IMR-90 (cell line): ENCODE results near the gene MTURN. TPM values are rescaled to one million over a fixed set of nuclear protein-coding genes. Genes with fewer than 3 reads are reported as not detected.

ENCODE experiments used
- ATAC-seq: fragments of 200-7000 bp; cut with Tn5 transposase; 2 replicates; pipeline ENCODE4 v1.9.1; 2020; ENCODE audit warnings: low read depth, mild to moderate bottlenecking, moderate library complexity
- BruUV-seq: library from RNA; stranded (reverse); fragments of 400-500 nt; replicated peaks from 2 replicates; lab custom pipeline; 2021; lab: Mats Ljungman, UMichigan
- CTCF ChIA-PET: fragments of 300-600 bp; formaldehyde crosslinking; extraction: SDS; loops from one replicate; lab custom pipeline; 2021; ENCODE audit warnings: antibody characterized with exemption; lab: Yijun Ruan, JAX
- POLR2A ChIA-PET: fragments of 300-600 bp; sonication (Branson Sonifier 250); formaldehyde crosslinking; loops from one replicate; lab custom pipeline; 2022; ENCODE audit warnings: antibody characterized with exemption; ENCODE audit not compliant: unreplicated experiment; lab: Charles Lee
- DNase-seq: peaks from one replicate; pipeline ENCODE4 v3.0.0; 2013
- H2AFZ ChIP-seq: replicated peaks from 2 replicates; pipeline ENCODE3; 2013; ENCODE audit warnings: low read length, mild to moderate bottlenecking; ENCODE audit not compliant: poor library complexity
- H2AK5ac ChIP-seq: 2 replicates; pipeline ENCODE4 v1.6.1; 2013; ENCODE audit warnings: low read depth, low read length, inconsistent platforms
- H2AK9ac ChIP-seq: replicated peaks from 2 replicates; pipeline ENCODE3; 2013; ENCODE audit warnings: mild to moderate bottlenecking, low read depth, low read length, moderate library complexity; ENCODE audit not compliant: poor library complexity
- H2BK120ac ChIP-seq: 2 replicates; pipeline ENCODE4 v1.6.1; 2013; ENCODE audit warnings: low read depth, low read length, inconsistent platforms
- H2BK15ac ChIP-seq: 3 replicates; pipeline ENCODE4 v1.6.1; 2013; ENCODE audit warnings: low read depth, low read length, inconsistent platforms
- H2BK20ac ChIP-seq: 2 replicates; pipeline ENCODE4 v1.6.1; 2013; ENCODE audit warnings: low read depth, mild to moderate bottlenecking, inconsistent platforms, low read length, moderate library complexity
- H2BK5ac ChIP-seq: 2 replicates; pipeline ENCODE4 v1.6.1; 2013; ENCODE audit warnings: mild to moderate bottlenecking, low read depth, low read length, inconsistent platforms; ENCODE audit not compliant: poor library complexity, severe bottlenecking
- H3K14ac ChIP-seq: replicated peaks from 2 replicates; pipeline ENCODE4 v1.6.1; 2013; ENCODE audit warnings: low read depth, low read length, inconsistent platforms
- H3K18ac ChIP-seq: 2 replicates; pipeline ENCODE4 v1.6.1; 2013; ENCODE audit warnings: low read depth, low read length, control low read depth
- H3K23ac ChIP-seq: 2 replicates; pipeline ENCODE4 v1.6.1; 2013; ENCODE audit warnings: low read depth, low read length, inconsistent platforms
- H3K27ac ChIP-seq: 2 replicates; pipeline ENCODE4 v1.5.1; 2013; ENCODE audit warnings: mild to moderate bottlenecking, control low read depth, low read length; ENCODE audit not compliant: insufficient read depth
- H3K27me3 ChIP-seq: 2 replicates; pipeline ENCODE4 v1.6.1; 2013; ENCODE audit warnings: low read length; ENCODE audit not compliant: control insufficient read depth, insufficient read depth
- H3K36me3 ChIP-seq: 2 replicates; pipeline ENCODE4 v1.6.1; 2013; ENCODE audit warnings: low read length, mixed read lengths; ENCODE audit not compliant: control insufficient read depth, insufficient read depth
- H3K4ac ChIP-seq: 2 replicates; pipeline ENCODE4 v1.6.1; 2013; ENCODE audit warnings: low read depth, low read length, inconsistent platforms
- H3K4me1 ChIP-seq: 2 replicates; pipeline ENCODE4 v1.6.1; 2013; ENCODE audit warnings: low read length, mixed read lengths; ENCODE audit not compliant: control insufficient read depth, insufficient read depth
- H3K4me2 ChIP-seq: 2 replicates; pipeline ENCODE4 v1.6.1; 2013; ENCODE audit warnings: low read depth, mild to moderate bottlenecking, control low read depth, low read length, moderate library complexity
- H3K4me3 ChIP-seq: 2 replicates; pipeline ENCODE4 v1.5.1; 2013; ENCODE audit warnings: low read depth, mild to moderate bottlenecking, control low read depth, low read length, moderate library complexity; ENCODE audit not compliant: insufficient read depth
- H3K56ac ChIP-seq: 2 replicates; pipeline ENCODE4 v1.6.1; 2013; ENCODE audit warnings: low read length, inconsistent platforms; ENCODE audit not compliant: insufficient read depth; ENCODE audit errors: extremely low read depth
- H3K79me1 ChIP-seq, 2 experiments: 2 replicates each; pipeline ENCODE4 v1.6.1; 2013; ENCODE audit warnings: low read length in 2 of 2, inconsistent platforms in 1 of 2, low read depth in 1 of 2
- H3K9ac ChIP-seq: 2 replicates; pipeline ENCODE4 v1.6.1; 2013; ENCODE audit warnings: low read depth, low read length, control low read depth
- H3K9me1 ChIP-seq: 2 replicates; pipeline ENCODE4 v1.6.1; 2013; ENCODE audit warnings: low read length, inconsistent platforms; ENCODE audit not compliant: insufficient read depth
- H3K9me3 ChIP-seq: 2 replicates; pipeline ENCODE4 v1.6.1; 2013; ENCODE audit warnings: low read length; ENCODE audit not compliant: control insufficient read depth, insufficient read depth
- H4K20me1 ChIP-seq: 2 replicates; pipeline ENCODE4 v1.6.1; 2013; ENCODE audit warnings: low read length, inconsistent platforms; ENCODE audit not compliant: insufficient read depth
- H4K5ac ChIP-seq: 2 replicates; pipeline ENCODE4 v1.6.1; 2013; ENCODE audit warnings: mild to moderate bottlenecking, low read depth, low read length, control low read depth
- H4K8ac ChIP-seq, 2 experiments: 2 replicates each; pipeline ENCODE4 v1.6.1; 2013; ENCODE audit warnings: low read depth in 2 of 2, low read length in 2 of 2, control low read depth in 1 of 2, inconsistent platforms in 1 of 2
- H4K91ac ChIP-seq: 2 replicates; pipeline ENCODE4 v1.6.1; 2013; ENCODE audit warnings: low read depth, low read length, inconsistent platforms; ENCODE audit not compliant: insufficient read depth
- BHLHE40 ChIP-seq: fragments of 150-350 bp; IDR thresholded peaks from 2 replicates; pipeline ENCODE4 v1.6.1; 2016; ENCODE audit warnings: mild to moderate bottlenecking, low read depth, low read length
- CEBPB ChIP-seq: IDR thresholded peaks from 2 replicates; pipeline ENCODE4 v1.6.1; 2012; ENCODE audit warnings: low read depth, low read length, improper control_type of control experiment
- CHD1 ChIP-seq: IDR thresholded peaks from 2 replicates; pipeline ENCODE4 v1.6.1; 2012; ENCODE audit warnings: low read depth, low read length, improper control_type of control experiment
- CTCF ChIP-seq: conservative IDR thresholded peaks from 2 replicates; pipeline ENCODE4 v1.5.1; 2012; ENCODE audit warnings: mild to moderate bottlenecking, low read depth, low read length, improper control_type of control experiment
- MAFK ChIP-seq: IDR thresholded peaks from 2 replicates; pipeline ENCODE4 v1.6.1; 2012; ENCODE audit warnings: low read depth, low read length, improper control_type of control experiment
- RCOR1 ChIP-seq: IDR thresholded peaks from 2 replicates; pipeline ENCODE4 v1.6.1; 2012; ENCODE audit warnings: mild to moderate bottlenecking, low read length, improper control_type of control experiment; ENCODE audit not compliant: insufficient replicate concordance
- WGBS, 2 experiments: methylation state at CpG; one replicate each; pipeline versions ENCODE4 v1.1.5 to v1.1.7; 2013; ENCODE audit warnings: missing lambda C conversion rate in 2 of 2; ENCODE audit not compliant: insufficient read length in 1 of 2; ENCODE audit errors: extremely low coverage in 2 of 2; 5-methylcytosine and 5-hydroxymethylcytosine counted together
- dilution Hi-C: fragments of 300-500 bp; cut with HindIII; formaldehyde crosslinking; loops from one replicate; pipeline ENCODE4 v1.14.3; 2018; ENCODE audit warnings: low sequenced_read_pairs; ENCODE audit not compliant: unreplicated experiment
- in situ Hi-C: fragments of 300-500 bp; cut with MboI; formaldehyde crosslinking; loops from 3 replicates; pipeline ENCODE4 v1.14.3; 2019; ENCODE audit warnings: low sequenced_read_pairs, inconsistent platforms, mixed read lengths
- intact Hi-C: fragments of 100-400 bp; cut with micrococcal nuclease; formaldehyde crosslinking; loops from 2 replicates; pipeline ENCODE4 v1.10.0; 2022
- polyA plus RNA-seq, 3 experiments: library from polyadenylated mRNA; depleted of rRNA; stranded (reverse); fragments of >200 nt; gene quantifications; 2 replicates each; pipeline ENCODE4 v1.2.3, GENCODE V29; 2012; ENCODE audit warnings: low replicate concordance in 1 of 3
- total RNA-seq: library from RNA; depleted of rRNA; stranded (reverse); fragments of >200 nt; gene quantifications from 2 replicates; pipeline ENCODE4 v1.2.3, GENCODE V29; 2012
- TF ChIP-seq, protein P1 (sequence below): fragments of 150-350 bp; IDR thresholded peaks from 2 replicates; pipeline ENCODE4 v1.6.1; 2016; ENCODE audit warnings: low read depth, mild to moderate bottlenecking, low read length, moderate library complexity, borderline replicate concordance

MTURN gene
- total and polyA plus RNA-seq, 2 of the 4 experiments (the other 2 are of a cell fraction): 2.8 to 5.6 TPM

- 93% methylated on average over 2 of the region's 2 CpGs; no CpG with 5 or more reads in 1 of the 2 experiments for WGBS, 2 experiments
- Histone ChIP-seq H3K4ac (no peak overlapping the region), H4K20me1 (no peaks in the 10 kb centered on the region), H3K18ac (no peak overlapping the region), H2AFZ (no peak overlapping the region), H3K56ac (no peak overlapping the region), H3K36me3 (peaks cover 3% of the 10 kb centered on the region), H3K9me1 (no peaks in the 10 kb centered on the region), H2BK20ac (no peak overlapping the region), H3K23ac (no peak overlapping the region), H3K27me3 (no peaks in the 10 kb centered on the region), H4K8ac (no peak overlapping the region), H2BK15ac (no peak overlapping the region), H2BK5ac (no peak overlapping the region), H4K5ac (no peak overlapping the region), H2AK9ac (no peak overlapping the region), H3K4me1 (peaks cover 3% of the 10 kb centered on the region; the same call in 1 of the 2 replicates), H3K4me3 (no peak overlapping the region), H4K91ac (no peak overlapping the region), H3K79me1 (peaks cover 3 to 4% of the 10 kb centered on the region in 2 experiments; a peak in 2 of 4 replicates), H2AK5ac (no peak overlapping the region), H2BK120ac (no peak overlapping the region), H3K9ac (no peak overlapping the region), H3K9me3 (no peaks in the 10 kb centered on the region), H3K27ac (no peak overlapping the region), H3K4me2 (no peak overlapping the region), H3K14ac (no peak overlapping the region)
- intact Hi-C loops: no loop called here
- no peak for DNase-seq
- dilution Hi-C loops: no loop called here
- no TSS peak for BruUV-seq
- no peak for ATAC-seq
- TF ChIP-seq RCOR1: no peak
- TF ChIP-seq MAFK: no peak
- TF ChIP-seq, protein P1, sequence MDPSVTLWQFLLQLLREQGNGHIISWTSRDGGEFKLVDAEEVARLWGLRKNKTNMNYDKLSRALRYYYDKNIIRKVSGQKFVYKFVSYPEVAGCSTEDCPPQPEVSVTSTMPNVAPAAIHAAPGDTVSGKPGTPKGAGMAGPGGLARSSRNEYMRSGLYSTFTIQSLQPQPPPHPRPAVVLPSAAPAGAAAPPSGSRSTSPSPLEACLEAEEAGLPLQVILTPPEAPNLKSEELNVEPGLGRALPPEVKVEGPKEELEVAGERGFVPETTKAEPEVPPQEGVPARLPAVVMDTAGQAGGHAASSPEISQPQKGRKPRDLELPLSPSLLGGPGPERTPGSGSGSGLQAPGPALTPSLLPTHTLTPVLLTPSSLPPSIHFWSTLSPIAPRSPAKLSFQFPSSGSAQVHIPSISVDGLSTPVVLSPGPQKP: no peak
- no peak for TF ChIP-seq CHD1
- TF ChIP-seq CEBPB: no peak
- no peak for TF ChIP-seq BHLHE40
- TF ChIP-seq CTCF: no peak
- in situ Hi-C loops: no loop called here
- ChIA-PET POLR2A (no interaction called here), CTCF (interaction anchor here (0.6 kb wide), 1 partner anchor 782 kb away, joined by 3 read pairs; no protein-coding TSS in a partner anchor)
Observed at GRCh38 chr7:30147785-30148184, 13.0 kb downstream of the MTURN start.
